Karpas-422 (cell line): ENCODE measurements around the gene LRRC46. TPM values are rescaled to one million over a fixed set of nuclear protein-coding genes. Genes with fewer than 3 reads are reported as not detected.
A peak's percentile ranks its signal among the peaks of the same experiment; 100 is the strongest.

Source experiments
- DNase-seq: peaks from one replicate; pipeline ENCODE4 v3.0.0-alpha.2; 2015
- H2AFZ ChIP-seq: fragments of 200-600 bp; sonication (generic); 2 replicates; pipeline ENCODE4 v1.6.1; 2014; ENCODE audit warnings: antibody characterized with exemption, low read length, mixed read lengths
- H3K27ac ChIP-seq: fragments of 200-600 bp; sonication (generic); 2 replicates; pipeline ENCODE4 v1.5.1; 2014; ENCODE audit warnings: mild to moderate bottlenecking, low read length, moderate library complexity
- H3K27me3 ChIP-seq: fragments of 200-600 bp; sonication (generic); 2 replicates; pipeline ENCODE4 v1.6.1; 2014; ENCODE audit warnings: low read length, mixed read lengths
- H3K36me3 ChIP-seq: fragments of 200-600 bp; sonication (generic); 2 replicates; pipeline ENCODE4 v1.6.1; 2014; ENCODE audit warnings: low read length, mixed read lengths; ENCODE audit not compliant: insufficient read depth
- H3K4me1 ChIP-seq: fragments of 200-600 bp; sonication (generic); 2 replicates; pipeline ENCODE4 v1.6.1; 2014; ENCODE audit warnings: mild to moderate bottlenecking, low read length, mixed read lengths
- H3K4me2 ChIP-seq: fragments of 200-600 bp; sonication (generic); 2 replicates; pipeline ENCODE4 v1.6.1; 2014; ENCODE audit warnings: low read length, low read depth, mild to moderate bottlenecking; ENCODE audit not compliant: poor library complexity, severe bottlenecking
- H3K4me3 ChIP-seq: fragments of 200-600 bp; sonication (generic); 2 replicates; pipeline ENCODE4 v1.5.1; 2014; ENCODE audit warnings: mild to moderate bottlenecking, antibody characterized with exemption, low read length, mixed read lengths
- H3K79me2 ChIP-seq: fragments of 200-600 bp; sonication (generic); 2 replicates; pipeline ENCODE4 v1.6.1; 2014; ENCODE audit warnings: mild to moderate bottlenecking, low read length, mixed read lengths
- H3K9ac ChIP-seq: fragments of 200-600 bp; sonication (generic); 2 replicates; pipeline ENCODE4 v1.6.0; 2014; ENCODE audit warnings: low read length
- H3K9me2 ChIP-seq: fragments of 200-600 bp; sonication (generic), shearing (Covaris generic); replicated peaks from 2 replicates; pipeline ENCODE4 v1.6.0; 2014; ENCODE audit warnings: mild to moderate bottlenecking, low read length, moderate library complexity; ENCODE audit not compliant: insufficient read depth
- H3K9me3 ChIP-seq: fragments of 300-700, 200-600 bp; sonication (generic); 2 replicates; pipeline ENCODE4 v1.6.1; 2014; ENCODE audit warnings: low read length, mixed read lengths
- H4K20me1 ChIP-seq: fragments of 200-600 bp; sonication (generic); 2 replicates; pipeline ENCODE4 v1.6.1; 2014; ENCODE audit warnings: mild to moderate bottlenecking, antibody characterized with exemption, low read length, low read depth; ENCODE audit not compliant: insufficient read depth
- total RNA-seq: library from RNA; depleted of rRNA; stranded (reverse); fragments of >200 nt; shearing (Covaris generic); gene quantifications from 2 replicates; pipeline ENCODE4 v1.2.3, GENCODE V29; 2014; ENCODE audit warnings: low replicate concordance

Gene LRRC46
- total RNA-seq, 1 experiment from 2014 or later, result not detected

DNA sequence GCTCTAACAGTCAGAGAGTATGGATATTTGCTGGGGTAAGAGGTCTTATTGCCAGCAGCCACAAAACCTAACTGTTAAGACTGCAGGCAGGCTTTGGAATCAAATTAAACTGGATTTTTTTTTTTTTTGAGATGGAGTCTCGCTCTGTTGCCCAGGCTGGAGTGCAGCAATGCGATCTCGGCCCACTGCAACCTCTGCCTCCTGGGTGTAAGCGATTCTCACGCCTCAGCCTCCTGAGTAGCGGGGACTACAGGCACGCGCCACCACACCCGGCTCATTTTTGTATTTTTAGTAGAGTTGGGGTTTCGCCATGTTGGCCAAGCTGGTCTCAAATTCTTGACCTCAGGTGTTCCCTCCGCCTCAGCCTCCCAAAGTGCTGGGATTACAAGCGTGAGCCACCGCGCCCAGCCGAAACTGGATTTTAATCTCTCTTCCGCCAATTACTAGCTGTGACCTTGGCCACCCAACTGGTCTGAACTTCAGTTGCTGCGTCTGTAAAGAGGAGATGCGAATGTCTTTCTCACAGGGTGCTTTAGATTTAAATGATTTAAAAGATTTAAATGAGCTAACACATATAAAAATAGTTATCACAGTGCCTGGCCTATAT is 971 bp upstream of the LRRC46 start:
- Histone ChIP-seq H3K36me3 (peaks cover 11% of the 10 kb centered on the region; the same call in 1 of the 2 replicates), H2AFZ (no peak overlapping the region), H4K20me1 (no peaks in the 10 kb centered on the region), H3K79me2 (peaks cover 29% of the 10 kb centered on the region), H3K27ac (no peak overlapping the region; the same call in 1 of the 2 replicates), H3K4me1 (peaks cover 22% of the 10 kb centered on the region), H3K4me2 (peak overlapping the region; percentile 94), H3K9ac (peak overlapping the region; percentile 83), H3K4me3 (peak overlapping the region; percentile 87), H3K9me2 (no peaks in the 10 kb centered on the region), H3K9me3 (no peaks in the 10 kb centered on the region), H3K27me3 (no peaks in the 10 kb centered on the region)
- DNase-seq, result no peak

DNA sequence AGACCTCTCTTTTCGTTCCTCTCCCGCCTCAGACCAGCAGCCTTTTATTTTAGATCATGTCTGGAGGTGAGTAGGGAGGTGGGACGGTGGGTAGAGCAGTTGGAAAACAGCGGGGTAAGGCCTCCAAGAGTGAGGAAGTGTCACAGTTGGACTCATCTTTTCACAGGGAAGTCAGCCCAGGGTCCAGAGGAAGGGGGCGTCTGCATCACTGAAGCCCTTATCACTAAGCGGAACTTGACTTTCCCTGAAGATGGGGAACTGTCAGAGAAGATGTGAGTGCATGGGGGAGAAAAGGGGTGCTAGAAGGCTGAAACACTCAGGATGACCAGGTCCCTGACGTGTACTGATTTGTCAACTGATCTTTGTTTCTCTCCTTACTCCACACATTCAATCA is 461 bp downstream of the LRRC46 start:
- H4K20me1 ChIP-seq, result no peaks in the 10 kb centered on the region
- H3K9me2 ChIP-seq, result no peaks in the 10 kb centered on the region
- peaks cover 29% of the 10 kb centered on the region for H3K79me2 ChIP-seq
- H3K9ac ChIP-seq, result peak overlapping the region; percentile 83
- no peak overlapping the region for H3K27ac ChIP-seq
- H3K9me3 ChIP-seq, result no peaks in the 10 kb centered on the region
- peak overlapping the region; percentile 87 for H3K4me3 ChIP-seq
- peaks cover 22% of the 10 kb centered on the region for H3K4me1 ChIP-seq
- H3K4me2 ChIP-seq, result peak overlapping the region; percentile 94
- no peaks in the 10 kb centered on the region for H3K27me3 ChIP-seq
- H2AFZ ChIP-seq, result peak overlapping the region; percentile 74; the same call in 1 of the 2 replicates
- DNase-seq, result peak; percentile 57
- peaks cover 11% of the 10 kb centered on the region; the same call in 1 of the 2 replicates for H3K36me3 ChIP-seq

DNA sequence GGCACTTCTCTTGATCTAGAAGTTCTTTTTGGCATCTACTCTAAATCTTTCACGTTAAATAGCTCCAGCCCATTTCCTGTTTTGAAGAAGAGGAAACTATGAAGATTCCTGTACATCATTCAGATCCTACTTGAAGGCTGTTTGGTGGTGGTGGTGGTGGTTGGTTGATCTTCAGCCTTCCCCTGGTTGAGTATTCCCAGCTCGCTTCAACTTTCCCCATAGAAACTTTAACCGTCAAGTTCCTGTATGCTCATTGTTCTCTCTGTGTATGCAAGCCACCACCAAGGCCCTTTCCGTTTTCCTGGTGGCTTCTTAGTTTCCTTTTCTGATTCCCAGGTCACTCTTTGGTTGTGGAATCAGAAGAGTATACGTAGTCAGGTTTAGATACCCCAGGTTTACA is 3.3 kb downstream of the LRRC46 start:
- no peaks in the 10 kb centered on the region for H3K9me2 ChIP-seq
- H3K9me3 ChIP-seq, result no peaks in the 10 kb centered on the region
- no peaks in the 10 kb centered on the region for H3K36me3 ChIP-seq
- H2AFZ ChIP-seq, result no peak overlapping the region
- H3K4me2 ChIP-seq, result no peak overlapping the region
- no peaks in the 10 kb centered on the region for H4K20me1 ChIP-seq
- DNase-seq, result no peak
- no peak overlapping the region for H3K27ac ChIP-seq
- no peak overlapping the region for H3K9ac ChIP-seq
- H3K4me1 ChIP-seq, result peaks cover 20% of the 10 kb centered on the region
- no peak overlapping the region for H3K4me3 ChIP-seq
- H3K27me3 ChIP-seq, result no peaks in the 10 kb centered on the region
- H3K79me2 ChIP-seq, result peaks cover 15% of the 10 kb centered on the region

DNA sequence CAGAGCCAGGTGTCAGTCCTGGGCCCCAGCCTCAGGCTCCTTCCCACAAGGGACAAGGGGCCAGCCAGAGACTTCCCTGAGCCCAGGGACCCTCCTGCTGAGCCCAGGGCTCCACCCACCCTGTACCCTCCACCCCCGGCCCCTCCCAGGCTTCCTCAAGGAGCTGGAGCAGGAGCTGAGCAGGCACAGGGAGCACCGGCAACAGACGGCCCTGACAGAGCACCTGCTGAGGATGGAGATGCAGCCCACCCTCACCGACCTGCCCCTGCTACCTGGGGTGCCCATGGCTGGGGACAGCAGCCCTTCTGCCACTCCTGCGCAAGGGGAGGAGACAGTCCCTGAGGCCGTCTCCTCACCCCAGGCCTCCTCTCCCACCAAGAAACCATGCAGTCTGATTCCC is 5.1 kb downstream of the LRRC46 start:
- Histone ChIP-seq H3K9ac (no peak overlapping the region), H2AFZ (no peak overlapping the region)

GRCh38 chr17:47837401-47838039 is 6.0 kb downstream of the LRRC46 start:
- Histone ChIP-seq H3K36me3 (no peaks in the 10 kb centered on the region), H3K79me2 (no peaks in the 10 kb centered on the region), H4K20me1 (no peaks in the 10 kb centered on the region), H3K4me1 (peaks cover 19% of the 10 kb centered on the region), H3K27me3 (no peaks in the 10 kb centered on the region), H2AFZ (no peak overlapping the region), H3K4me3 (no peak overlapping the region), H3K27ac (no peak overlapping the region), H3K9me3 (no peaks in the 10 kb centered on the region), H3K9ac (no peak overlapping the region), H3K9me2 (no peaks in the 10 kb centered on the region), H3K4me2 (no peak overlapping the region)
- no peak for DNase-seq

More for the DNA sequence above, 5.1 kb downstream of the LRRC46 start:
- Histone ChIP-seq H3K27me3 (no peaks in the 10 kb centered on the region), H3K27ac (no peak overlapping the region), H3K9me2 (no peaks in the 10 kb centered on the region), H3K36me3 (no peaks in the 10 kb centered on the region), H4K20me1 (no peaks in the 10 kb centered on the region), H3K4me1 (peaks cover 23% of the 10 kb centered on the region), H3K4me2 (no peak overlapping the region), H3K79me2 (no peaks in the 10 kb centered on the region), H3K9me3 (no peaks in the 10 kb centered on the region), H3K4me3 (no peak overlapping the region)
- no peak for DNase-seq

DNA sequence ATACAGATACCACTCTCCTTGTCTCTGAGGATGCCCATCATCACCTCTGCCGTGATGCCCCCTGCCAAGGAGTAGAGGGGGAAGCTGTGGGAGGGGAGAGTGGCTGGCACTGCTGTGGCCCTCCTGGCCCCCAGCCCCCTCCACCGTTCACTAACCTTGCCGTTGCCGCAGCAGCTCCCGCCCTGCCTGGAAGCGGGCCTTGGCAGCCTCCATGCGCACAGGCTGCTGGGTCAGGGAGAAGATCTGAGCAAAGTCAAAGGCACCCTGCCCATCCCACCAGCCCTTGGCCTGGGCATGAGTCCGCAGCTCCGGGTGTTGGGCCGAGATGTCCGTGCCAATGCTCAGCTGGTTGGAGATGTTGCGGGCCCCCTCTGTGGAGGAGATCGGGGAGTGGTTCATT is 7.2 kb downstream of the LRRC46 start:
- no peak overlapping the region for H3K4me3 ChIP-seq
- H3K36me3 ChIP-seq, result no peaks in the 10 kb centered on the region
- H3K27ac ChIP-seq, result no peak overlapping the region
- no peak for DNase-seq
- peaks cover 21% of the 10 kb centered on the region for H3K4me1 ChIP-seq
- H3K9me3 ChIP-seq, result no peaks in the 10 kb centered on the region
- no peaks in the 10 kb centered on the region for H3K9me2 ChIP-seq
- H3K4me2 ChIP-seq, result no peak overlapping the region
- no peak overlapping the region for H2AFZ ChIP-seq
- no peaks in the 10 kb centered on the region for H3K79me2 ChIP-seq
- no peaks in the 10 kb centered on the region for H4K20me1 ChIP-seq
- H3K27me3 ChIP-seq, result no peaks in the 10 kb centered on the region
- H3K9ac ChIP-seq, result no peak overlapping the region

DNA sequence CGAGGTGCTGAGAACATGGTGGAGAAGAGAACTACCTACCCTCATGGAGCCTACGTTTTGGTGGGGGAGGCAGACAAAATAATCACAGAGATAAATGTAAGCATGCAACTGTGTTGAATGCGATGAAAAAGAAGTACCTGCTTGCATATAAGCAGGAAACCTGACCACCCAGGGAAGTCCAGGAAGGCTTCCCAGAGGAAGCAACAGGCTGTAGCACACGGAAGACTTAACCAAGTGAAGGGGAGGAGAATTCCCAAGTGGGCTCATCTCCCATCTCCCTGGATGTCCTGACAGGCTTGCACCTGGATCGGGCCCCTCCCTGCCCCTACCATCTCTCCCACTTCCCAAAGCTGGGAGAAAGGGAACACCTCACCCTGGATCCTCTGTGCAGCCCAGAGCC is 7.6 kb downstream of the LRRC46 start:
- no peaks in the 10 kb centered on the region for H3K27me3 ChIP-seq
- no peak overlapping the region for H3K9ac ChIP-seq
- no peaks in the 10 kb centered on the region for H3K9me3 ChIP-seq
- H3K79me2 ChIP-seq, result no peaks in the 10 kb centered on the region
- H3K4me3 ChIP-seq, result no peak overlapping the region
- peaks cover 21% of the 10 kb centered on the region for H3K4me1 ChIP-seq
- H3K27ac ChIP-seq, result no peak overlapping the region
- H3K9me2 ChIP-seq, result no peaks in the 10 kb centered on the region
- H2AFZ ChIP-seq, result no peak overlapping the region
- no peak for DNase-seq
- H4K20me1 ChIP-seq, result no peaks in the 10 kb centered on the region
- H3K4me2 ChIP-seq, result no peak overlapping the region
- H3K36me3 ChIP-seq, result no peaks in the 10 kb centered on the region

DNA sequence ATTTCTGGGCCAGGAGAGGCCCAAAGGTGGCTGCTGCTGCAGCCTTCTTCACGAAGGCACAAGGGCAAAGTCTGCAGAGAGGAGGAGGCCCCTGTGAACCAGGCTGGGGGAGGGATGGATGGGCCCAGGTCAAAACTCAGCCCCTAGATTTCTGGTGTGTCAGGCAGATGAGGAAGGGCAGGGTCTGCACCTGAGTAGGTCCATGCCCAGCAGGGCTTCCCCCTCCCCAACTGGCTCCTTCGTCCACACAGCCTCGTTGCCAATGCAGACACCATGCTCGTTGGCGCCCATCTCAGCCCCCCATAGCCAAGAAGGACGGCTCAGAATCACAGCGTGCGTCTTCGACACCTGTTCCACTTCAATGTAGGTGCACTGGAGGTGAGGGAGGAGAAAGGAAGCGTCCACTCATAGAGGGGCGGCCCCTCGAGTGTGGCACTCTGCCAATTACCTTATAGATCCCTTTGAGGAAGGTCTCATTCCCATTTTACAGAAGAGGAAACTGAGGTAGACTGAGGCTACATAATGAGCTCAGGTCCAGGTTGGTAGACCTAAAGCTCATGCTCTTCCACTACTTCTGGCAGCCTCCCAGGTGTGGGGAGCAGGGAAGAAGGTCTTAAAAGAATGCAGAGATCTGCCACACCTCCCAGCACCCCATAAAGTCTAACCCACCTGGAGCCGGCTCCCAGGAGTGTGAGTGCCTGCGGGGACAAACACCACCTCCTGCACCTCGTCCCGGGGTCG is 8.7 kb downstream of the LRRC46 start:
- Histone ChIP-seq H3K9me3 (no peaks in the 10 kb centered on the region), H4K20me1 (no peaks in the 10 kb centered on the region), H3K27me3 (no peaks in the 10 kb centered on the region), H2AFZ (no peak overlapping the region), H3K9me2 (no peaks in the 10 kb centered on the region), H3K79me2 (no peaks in the 10 kb centered on the region), H3K4me3 (peak overlapping the region; percentile 90), H3K27ac (no peak overlapping the region), H3K4me1 (peaks cover 21% of the 10 kb centered on the region), H3K9ac (peak overlapping the region; percentile 85), H3K4me2 (peak overlapping the region; percentile 75), H3K36me3 (no peaks in the 10 kb centered on the region)
- DNase-seq, result no peak
